Measurements from ENCODE around the gene KLHL35.
"Not testable (repeated sequence)": the region's sequence is repeated elsewhere in the genome, so short reads cannot be mapped to it uniquely, and the experiment has no call there.

The KLHL35 gene

GRCh38 chr11:75422248-75423231 lies 10.5 kb downstream of the KLHL35 start:
- no peak for DNase-seq

- DNase-seq, result no peak
Measured at GRCh38 chr11:75421902-75422247, 11.1 kb downstream of the KLHL35 start.

- DNase-seq, result no peak
Measured at GRCh38 chr11:75421035-75421602, 11.9 kb downstream of the KLHL35 start.

- no peak for DNase-seq
Measured at GRCh38 chr11:75420224-75421034, 12.6 kb downstream of the KLHL35 start.

- no peak for DNase-seq
Measured at GRCh38 chr11:75413864-75414263, 19.1 kb downstream of the KLHL35 start.

- DNase-seq, result not testable (repeated sequence)
Measured at GRCh38 chr11:75413146-75413545, 19.9 kb downstream of the KLHL35 start.

- DNase-seq, result not testable (repeated sequence)
Measured at GRCh38 chr11:75409971-75410370, 23.0 kb downstream of the KLHL35 start.

- DNase-seq, result no peak
Measured at GRCh38 chr11:75408957-75409219, 24.1 kb downstream of the KLHL35 start.

- no peak for DNase-seq
Measured at GRCh38 chr11:75406338-75406777, 26.6 kb downstream of the KLHL35 start.

GRCh38 chr11:75403983-75404658 lies 28.9 kb downstream of the KLHL35 start:
- DNase-seq, result no peak

- DNase-seq, result no peak
Measured at GRCh38 chr11:75403037-75403436, 30.0 kb downstream of the KLHL35 start.

- DNase-seq, result no peak
Measured at GRCh38 chr11:75402002-75402773, 30.8 kb downstream of the KLHL35 start.

GRCh38 chr11:75400146-75400865 lies 32.7 kb downstream of the KLHL35 start:
- peak; percentile 15 for DNase-seq

GRCh38 chr11:75399344-75400145 lies 33.5 kb downstream of the KLHL35 start, which contains the start of gene RPS3:
Gene RPS3, plus strand, starts transcription at chr11:75399518. Its CDS starts 30 bp downstream, at chr11:75399548.
- DNase-seq, result peak; percentile 94

GRCh38 chr11:75398906-75399305 lies 34.1 kb downstream of the KLHL35 start:
- DNase-seq, result no peak

GRCh38 chr11:75394085-75394840 lies 38.7 kb downstream of the KLHL35 start:
- DNase-seq, result no peak

GRCh38 chr11:75389925-75390324 lies 43.1 kb downstream of the KLHL35 start:
- no peak for DNase-seq

- no peak for DNase-seq
Measured at GRCh38 chr11:75389276-75389605, 43.8 kb downstream of the KLHL35 start.

- DNase-seq, result peak; percentile 66
Measured at GRCh38 chr11:75388386-75389275, 44.4 kb downstream of the KLHL35 start.

All from inflammatory macrophage treated with lipopolysaccharide for 4 hours (primary cell).